HepG2 (cell line): ENCODE measurements around the gene CCL17. TPM values are rescaled to one million over a fixed set of nuclear protein-coding genes. Genes with fewer than 3 reads are reported as not detected.

ENCODE experiments used
- HIC2 ChIP-seq: sonication (generic); formaldehyde crosslinking; IDR thresholded peaks from 2 replicates; pipeline ENCODE4 v1.9.0; 2022; ENCODE audit warnings: low read depth, missing genetic modification reagents
- MZF1 ChIP-seq: sonication (generic); formaldehyde crosslinking; IDR thresholded peaks from 2 replicates; pipeline ENCODE4 v1.8.1; 2023; ENCODE audit warnings: mild to moderate bottlenecking, missing genetic modification reagents, borderline replicate concordance
- NFYB ChIP-seq: sonication (generic); formaldehyde crosslinking; IDR thresholded peaks from 2 replicates; pipeline ENCODE4 v1.4.0; 2020; ENCODE audit warnings: missing genetic modification reagents
- RBM22 ChIP-seq: fragments of 200-400 bp; formaldehyde crosslinking; optimal IDR thresholded peaks from 2 replicates; pipeline ENCODE3; 2017; ENCODE audit warnings: mild to moderate bottlenecking, low read length, moderate library complexity
- SNAI1 ChIP-seq: sonication (generic); formaldehyde crosslinking; IDR thresholded peaks from 2 replicates; pipeline ENCODE4 v1.5.0; 2020; ENCODE audit warnings: mild to moderate bottlenecking, missing genetic modification reagents, borderline replicate concordance
- TBP ChIP-seq: sonication (generic); formaldehyde crosslinking; IDR thresholded peaks from 2 replicates; pipeline ENCODE4 v1.5.0; 2020; ENCODE audit warnings: missing genetic modification reagents
- TEAD3 ChIP-seq: optimal IDR thresholded peaks from 2 replicates; pipeline ENCODE3; 2016; ENCODE audit warnings: borderline replicate concordance
- ZBTB37 ChIP-seq: sonication (generic); formaldehyde crosslinking; IDR thresholded peaks from 2 replicates; pipeline ENCODE4 v1.4.0; 2020; ENCODE audit warnings: mild to moderate bottlenecking, missing genetic modification reagents
- ZFP82 ChIP-seq: sonication (generic); formaldehyde crosslinking; IDR thresholded peaks from 2 replicates; pipeline ENCODE4 v1.5.1; 2020; ENCODE audit warnings: mild to moderate bottlenecking, missing genetic modification reagents, borderline replicate concordance
- ZNF207 ChIP-seq: fragments of 450-650 bp; IDR thresholded peaks from 2 replicates; pipeline ENCODE4 v1.6.1; 2016; ENCODE audit warnings: antibody characterized with exemption, borderline replicate concordance
- ZNF281 ChIP-seq: sonication (generic); formaldehyde crosslinking; IDR thresholded peaks from 2 replicates; pipeline ENCODE4 v1.4.0; 2020; ENCODE audit warnings: missing genetic modification reagents, borderline replicate concordance
- ZNF30 ChIP-seq: sonication (generic); formaldehyde crosslinking; IDR thresholded peaks from 2 replicates; pipeline ENCODE4 v1.5.0; 2020; ENCODE audit warnings: mild to moderate bottlenecking, missing genetic modification reagents
- ZNF501 ChIP-seq: sonication (generic); formaldehyde crosslinking; IDR thresholded peaks from 2 replicates; pipeline ENCODE4 v1.5.1; 2020; ENCODE audit warnings: mild to moderate bottlenecking, moderate library complexity, missing genetic modification reagents
- ZNF709 ChIP-seq: sonication (generic); formaldehyde crosslinking; IDR thresholded peaks from 2 replicates; pipeline ENCODE4 v1.5.0; 2020; ENCODE audit warnings: mild to moderate bottlenecking, missing genetic modification reagents
- ZSCAN12 ChIP-seq: sonication (generic); formaldehyde crosslinking; IDR thresholded peaks from 2 replicates; pipeline ENCODE4 v1.9.0; 2021; ENCODE audit warnings: mild to moderate bottlenecking, missing genetic modification reagents
- polyA plus RNA-seq, 8 experiments: library from polyadenylated mRNA; depleted of rRNA in 3 of 8; stranded (reverse) in 7 of 8; unstranded in 1 of 8; fragments of >200 nt; fragmentation: Illumina TruSeq in 4 of 8; extraction: Trizol in 4 of 8; gene quantifications; 2 replicates each; pipeline versions ENCODE4 v1.2.1 to v1.2.3, GENCODE V29; 2011 to 2016; ENCODE audit warnings: low read depth in 4 of 8, missing spikeins in 1 of 8, mixed read lengths in 1 of 8; ENCODE audit not compliant: insufficient read depth in 1 of 8
- total RNA-seq, 5 experiments: library from RNA; depleted of rRNA; stranded (reverse); fragments of >200 nt; fragmentation: Illumina TruSeq; extraction: Trizol; gene quantifications; 2 replicates each; pipeline ENCODE4 v1.2.3, GENCODE V29; 2016; ENCODE audit warnings: low read depth in 1 of 5
- TF ChIP-seq, protein P1 (sequence below): sonication (generic); formaldehyde crosslinking; IDR thresholded peaks from 2 replicates; pipeline ENCODE4 v1.5.1; 2020; ENCODE audit warnings: missing genetic modification reagents, mild to moderate bottlenecking, borderline replicate concordance
- TF ChIP-seq, protein P2 (sequence below): sonication (generic); formaldehyde crosslinking; IDR thresholded peaks from 2 replicates; pipeline ENCODE4 v1.8.0; 2022; ENCODE audit warnings: mild to moderate bottlenecking, missing genetic modification reagents, borderline replicate concordance
- TF ChIP-seq, protein P3 (sequence below): IDR thresholded peaks from 2 replicates; pipeline ENCODE4 v1.6.1; 2012; ENCODE audit warnings: low read depth, low read length, improper control_type of control experiment

CCL17 gene
- total and polyA plus RNA-seq, 2 of the 13 experiments (the other 11 are each of a cell fraction or from before 2014, with no cell fraction given): not detected

DNA sequence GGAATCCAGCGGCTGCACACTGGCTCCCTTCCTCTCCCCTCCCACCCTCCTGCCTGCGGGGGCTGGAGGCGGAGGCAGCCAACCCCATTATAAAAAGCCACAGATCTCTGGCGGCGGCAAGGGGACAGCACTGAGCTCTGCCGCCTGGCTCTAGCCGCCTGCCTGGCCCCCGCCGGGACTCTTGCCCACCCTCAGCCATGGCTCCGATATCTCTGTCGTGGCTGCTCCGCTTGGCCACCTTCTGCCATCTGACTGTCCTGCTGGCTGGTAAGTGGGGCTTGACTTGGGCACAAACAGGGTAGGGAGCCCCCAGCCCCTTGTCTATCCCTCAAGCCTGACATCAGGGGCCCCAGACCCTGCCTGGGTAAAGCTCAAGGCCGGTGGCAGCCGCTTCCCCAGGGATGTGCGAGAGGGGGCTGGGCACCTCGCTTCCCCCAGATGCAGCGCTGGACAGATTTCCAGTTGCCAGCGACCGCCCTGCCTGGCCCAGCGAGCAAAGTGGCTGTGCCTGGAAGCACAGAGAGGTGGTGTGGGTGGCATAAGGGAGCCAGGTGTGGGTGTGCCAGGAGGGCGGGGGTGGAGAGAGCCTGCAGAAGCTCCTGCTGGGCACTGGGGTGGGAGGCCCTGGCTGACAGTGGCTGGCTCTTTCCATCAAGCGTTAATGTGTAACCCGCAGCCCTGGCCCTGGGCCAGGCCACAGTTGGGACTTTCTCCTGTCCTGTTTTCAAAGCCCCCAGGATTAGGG is 32.0 kb upstream of the CCL17 start, which contains the start of gene CX3CL1 (continued):
- TF ChIP-seq, protein P1, sequence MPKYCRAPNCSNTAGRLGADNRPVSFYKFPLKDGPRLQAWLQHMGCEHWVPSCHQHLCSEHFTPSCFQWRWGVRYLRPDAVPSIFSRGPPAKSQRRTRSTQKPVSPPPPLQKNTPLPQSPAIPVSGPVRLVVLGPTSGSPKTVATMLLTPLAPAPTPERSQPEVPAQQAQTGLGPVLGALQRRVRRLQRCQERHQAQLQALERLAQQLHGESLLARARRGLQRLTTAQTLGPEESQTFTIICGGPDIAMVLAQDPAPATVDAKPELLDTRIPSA (CRISPR knock-in tag): peak; percentile 87; the same call in 1 of the 2 replicates
- peak; percentile 68 for TF ChIP-seq TEAD3 (CRISPR knock-in tag)
- no peak for TF ChIP-seq MZF1 (CRISPR knock-in tag)
- TF ChIP-seq ZNF281 (CRISPR knock-in tag): peak; percentile 71; the same call in 1 of the 2 replicates
- peak; percentile 90 for TF ChIP-seq ZNF709 (CRISPR knock-in tag)
- peak; percentile 78; the same call in 1 of the 2 replicates for TF ChIP-seq ZFP82
- no peak; the same call in 1 of the 2 replicates for TF ChIP-seq SNAI1 (CRISPR knock-in tag)
- TF ChIP-seq, protein P2, sequence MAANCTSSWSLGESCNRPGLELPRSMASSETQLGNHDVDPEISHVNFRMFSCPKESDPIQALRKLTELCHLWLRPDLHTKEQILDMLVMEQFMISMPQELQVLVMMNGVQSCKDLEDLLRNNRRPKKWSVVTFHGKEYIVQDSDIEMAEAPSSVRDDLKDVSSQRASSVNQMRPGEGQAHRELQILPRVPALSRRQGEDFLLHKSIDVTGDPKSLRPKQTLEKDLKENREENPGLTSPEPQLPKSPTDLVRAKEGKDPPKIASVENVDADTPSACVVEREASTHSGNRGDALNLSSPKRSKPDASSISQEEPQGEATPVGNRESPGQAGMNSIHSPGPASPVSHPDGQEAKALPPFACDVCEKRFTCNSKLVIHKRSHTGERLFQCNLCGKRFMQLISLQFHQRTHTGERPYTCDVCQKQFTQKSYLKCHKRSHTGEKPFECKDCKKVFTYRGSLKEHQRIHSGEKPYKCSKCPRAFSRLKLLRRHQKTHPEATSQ (CRISPR knock-in tag): peak; percentile 8; the same call in 1 of the 2 replicates
- peak; percentile 100 for TF ChIP-seq HIC2 (CRISPR knock-in tag)
- TF ChIP-seq TBP (CRISPR knock-in tag): no peak
- TF ChIP-seq ZNF501 (CRISPR knock-in tag): peak; percentile 99
- 0 out of 2 replicates have a peak, but pooled peaks have one; percentile 89 for TF ChIP-seq ZNF30 (CRISPR knock-in tag)
- TF ChIP-seq ZNF207: no peak
- TF ChIP-seq NFYB (CRISPR knock-in tag): peak; percentile 18
- peak; percentile 78; the same call in 1 of the 2 replicates for TF ChIP-seq ZSCAN12 (CRISPR knock-in tag)
- TF ChIP-seq, protein P3, sequence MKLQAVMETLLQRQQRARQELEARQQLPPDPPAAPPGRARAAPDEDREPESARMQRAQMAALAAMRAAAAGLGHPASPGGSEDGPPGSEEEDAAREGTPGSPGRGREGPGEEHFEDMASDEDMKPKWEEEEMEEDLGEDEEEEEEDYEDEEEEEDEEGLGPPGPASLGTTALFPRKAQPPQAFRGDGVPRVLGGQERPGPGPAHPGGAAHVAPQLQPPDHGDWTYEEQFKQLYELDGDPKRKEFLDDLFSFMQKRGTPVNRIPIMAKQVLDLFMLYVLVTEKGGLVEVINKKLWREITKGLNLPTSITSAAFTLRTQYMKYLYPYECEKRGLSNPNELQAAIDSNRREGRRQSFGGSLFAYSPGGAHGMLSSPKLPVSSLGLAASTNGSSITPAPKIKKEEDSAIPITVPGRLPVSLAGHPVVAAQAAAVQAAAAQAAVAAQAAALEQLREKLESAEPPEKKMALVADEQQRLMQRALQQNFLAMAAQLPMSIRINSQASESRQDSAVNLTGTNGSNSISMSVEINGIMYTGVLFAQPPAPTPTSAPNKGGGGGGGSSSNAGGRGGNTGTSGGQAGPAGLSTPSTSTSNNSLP: no peak
- peak; percentile 73 for TF ChIP-seq RBM22
- TF ChIP-seq ZBTB37 (CRISPR knock-in tag): no peak
